ENCODE data around the gene CCN6.

GRCh38 chr6:112016320-112016719, 37.6 kb upstream of the CCN6 start:
- TF ChIP-seq CTCF (IDR thresholded peaks at IDR 0.05) (no peak), POLR2A (IDR thresholded peaks at IDR 0.05) (no peak)
